HEK293 (cell line): Measurements from ENCODE around the gene CBX7.
A peak's percentile ranks its signal among the peaks of the same experiment; 100 is the strongest.

Experiments
- CTCF ChIA-PET: fragments of 350-600 bp; formaldehyde crosslinking; extraction: SDS; loops from one replicate; lab custom pipeline; 2021; ENCODE audit warnings: antibody characterized with exemption; lab: Yijun Ruan, JAX
- POLR2A ChIA-PET: fragments of 300-600 bp; formaldehyde crosslinking; extraction: SDS; loops from one replicate; lab custom pipeline; 2020; ENCODE audit warnings: antibody characterized with exemption, inconsistent platforms; lab: Yijun Ruan, JAX
- H3K27ac ChIP-seq: fragments of 200-500 bp; sonication (Bioruptor generic); 2 replicates; pipeline ENCODE4 v1.5.1; 2014; ENCODE audit warnings: low read depth, low read length, control low read depth, inconsistent platforms; ENCODE audit errors: extremely low read depth
- H3K36me3 ChIP-seq, 2 experiments: fragments of 200-500 bp in 1 of 2; sonication (Bioruptor generic) in 1 of 2; 1 replicate in 1 of 2; 2 replicates in 1 of 2; pipeline ENCODE4 v1.5.1; 2014 to 2017; ENCODE audit warnings: inconsistent platforms in 2 of 2, low read length in 2 of 2; ENCODE audit not compliant: control insufficient read depth in 2 of 2, insufficient read depth in 1 of 2
- H3K4me1 ChIP-seq: fragments of 200-500 bp; sonication (Bioruptor generic); 2 replicates; pipeline ENCODE4 v1.5.1; 2014; ENCODE audit warnings: mild to moderate bottlenecking, low read length, inconsistent platforms; ENCODE audit not compliant: control insufficient read depth, insufficient read depth
- H3K4me3 ChIP-seq: 2 replicates; pipeline ENCODE4 v1.5.1; 2011; ENCODE audit warnings: low read depth, mild to moderate bottlenecking, control low read depth, low read length, moderate library complexity
- H3K9me3 ChIP-seq: fragments of 200-500 bp; sonication (Bioruptor generic); 2 replicates; pipeline ENCODE4 v1.5.1; 2014; ENCODE audit warnings: low read depth, low read length, inconsistent platforms; ENCODE audit not compliant: control insufficient read depth, insufficient read depth
- BCL6B ChIP-seq: fragments of 450-650 bp; formaldehyde crosslinking; IDR thresholded peaks from 2 replicates; pipeline ENCODE4 v1.5.1; 2017; ENCODE audit warnings: missing biosample characterization, missing genetic modification characterization
- GLIS1 ChIP-seq: fragments of 450-650 bp; formaldehyde crosslinking; IDR thresholded peaks from 2 replicates; pipeline ENCODE4 v1.5.1; 2016; ENCODE audit warnings: missing biosample characterization, missing genetic modification characterization
- GLIS2 ChIP-seq: fragments of 450-650 bp; formaldehyde crosslinking; IDR thresholded peaks from 2 replicates; pipeline ENCODE4 v1.5.1; 2016; ENCODE audit warnings: missing biosample characterization, missing genetic modification characterization
- HOXC10 ChIP-seq: sonication (generic); formaldehyde crosslinking; IDR thresholded peaks from 2 replicates; pipeline ENCODE4 v1.8.1; 2023; ENCODE audit warnings: mild to moderate bottlenecking, missing genetic modification reagents
- KLF1 ChIP-seq: fragments of 450-650 bp; formaldehyde crosslinking; IDR thresholded peaks from 2 replicates; pipeline ENCODE4 v1.5.1; 2016; ENCODE audit warnings: missing biosample characterization, missing genetic modification characterization
- KLF10 ChIP-seq: fragments of 450-650 bp; IDR thresholded peaks from 2 replicates; pipeline ENCODE4 v1.5.1; 2018; ENCODE audit warnings: missing biosample characterization, mild to moderate bottlenecking, missing genetic modification characterization
- OSR2 ChIP-seq: fragments of 450-650 bp; formaldehyde crosslinking; IDR thresholded peaks from 2 replicates; pipeline ENCODE4 v1.5.1; 2016; ENCODE audit warnings: missing biosample characterization, missing genetic modification characterization
- SP2 ChIP-seq: fragments of 450-650 bp; formaldehyde crosslinking; IDR thresholded peaks from 2 replicates; pipeline ENCODE4 v1.5.1; 2016; ENCODE audit warnings: missing biosample characterization, missing genetic modification characterization
- SP3 ChIP-seq: fragments of 450-650 bp; formaldehyde crosslinking; IDR thresholded peaks from 2 replicates; pipeline ENCODE4 v1.5.1; 2016; ENCODE audit warnings: missing biosample characterization, missing genetic modification characterization
- ZBTB44 ChIP-seq: fragments of 450-650 bp; IDR thresholded peaks from 2 replicates; pipeline ENCODE4 v1.5.1; 2018; ENCODE audit warnings: missing biosample characterization, mild to moderate bottlenecking, missing genetic modification characterization
- ZBTB48 ChIP-seq: fragments of 450-650 bp; formaldehyde crosslinking; IDR thresholded peaks from 2 replicates; pipeline ENCODE4 v1.5.1; 2016; ENCODE audit warnings: missing biosample characterization, missing genetic modification characterization
- ZBTB8A ChIP-seq: fragments of 450-650 bp; formaldehyde crosslinking; IDR thresholded peaks from 2 replicates; pipeline ENCODE4 v1.5.1; 2016; ENCODE audit warnings: missing biosample characterization, missing genetic modification characterization
- ZNF133 ChIP-seq: fragments of 450-650 bp; formaldehyde crosslinking; IDR thresholded peaks from 2 replicates; pipeline ENCODE4 v1.5.1; 2016; ENCODE audit warnings: missing biosample characterization, missing genetic modification characterization
- ZNF175 ChIP-seq: fragments of 450-650 bp; formaldehyde crosslinking; IDR thresholded peaks from 2 replicates; pipeline ENCODE4 v1.5.1; 2016; ENCODE audit warnings: missing biosample characterization, missing genetic modification characterization
- ZNF2 ChIP-seq: fragments of 450-650 bp; formaldehyde crosslinking; IDR thresholded peaks from 2 replicates; pipeline ENCODE4 v1.5.1; 2016; ENCODE audit warnings: missing biosample characterization, missing genetic modification characterization
- ZNF292 ChIP-seq: fragments of 450-650 bp; formaldehyde crosslinking; IDR thresholded peaks from 2 replicates; pipeline ENCODE4 v1.5.1; 2016; ENCODE audit warnings: low read depth, missing biosample characterization, missing genetic modification characterization, borderline replicate concordance
- ZNF324 ChIP-seq: fragments of 450-650 bp; formaldehyde crosslinking; IDR thresholded peaks from 2 replicates; pipeline ENCODE4 v1.5.1; 2016; ENCODE audit warnings: missing biosample characterization, missing genetic modification characterization
- ZNF544 ChIP-seq: fragments of 450-650 bp; formaldehyde crosslinking; IDR thresholded peaks from 2 replicates; pipeline ENCODE4 v1.5.0; 2017; ENCODE audit warnings: missing biosample characterization, missing genetic modification characterization
- ZNF692 ChIP-seq: fragments of 450-650 bp; formaldehyde crosslinking; IDR thresholded peaks from 2 replicates; pipeline ENCODE4 v1.5.1; 2016; ENCODE audit warnings: missing biosample characterization, missing genetic modification characterization
- ZNF768 ChIP-seq: fragments of 450-650 bp; formaldehyde crosslinking; IDR thresholded peaks from 2 replicates; pipeline ENCODE4 v1.5.1; 2018; ENCODE audit warnings: missing biosample characterization, mild to moderate bottlenecking, missing genetic modification characterization
- ZNF830 ChIP-seq: fragments of 450-650 bp; IDR thresholded peaks from 2 replicates; pipeline ENCODE4 v1.5.0; 2018; ENCODE audit warnings: missing biosample characterization, missing genetic modification characterization, low read depth, mild to moderate bottlenecking, moderate library complexity
- ZNF837 ChIP-seq: fragments of 450-650 bp; formaldehyde crosslinking; IDR thresholded peaks from 2 replicates; pipeline ENCODE4 v1.5.1; 2016; ENCODE audit warnings: missing biosample characterization, missing genetic modification characterization
- ZSCAN16 ChIP-seq: fragments of 450-650 bp; formaldehyde crosslinking; IDR thresholded peaks from 2 replicates; pipeline ENCODE4 v1.5.1; 2016; ENCODE audit warnings: missing biosample characterization, missing genetic modification characterization
- ZSCAN30 ChIP-seq: fragments of 450-650 bp; IDR thresholded peaks from 2 replicates; pipeline ENCODE4 v1.5.1; 2018; ENCODE audit warnings: missing biosample characterization, mild to moderate bottlenecking, missing genetic modification characterization, moderate library complexity

Gene CBX7

GRCh38 chr22:39149915-39150847, 2.3 kb downstream of the CBX7 start:
- Histone ChIP-seq H3K4me1 (peaks cover 6% of the 10 kb centered on the region; the same call in 1 of the 2 replicates), H3K36me3 (peaks cover 0 to 10% of the 10 kb centered on the region in 2 experiments; a peak in 1 of 3 replicates), H3K27ac (no peak overlapping the region), H3K9me3 (no peaks in the 10 kb centered on the region)
- POLR2A ChIA-PET = interaction anchor here (2.3 to 4.1 kb wide), 3 partner anchors 169 to 370 kb away, joined by 12 to 27 read pairs (median 15); partner anchors contain the start of genes ATF4 and RPL3
- no peak for TF ChIP-seq OSR2
- no peak for TF ChIP-seq GLIS2 (tag by site-specific recombination)
- no peak for TF ChIP-seq ZNF133 (tag by site-specific recombination)
- no peak for TF ChIP-seq ZNF768
- TF ChIP-seq ZSCAN16 (tag by site-specific recombination) = no peak
- no peak for TF ChIP-seq ZNF837
- TF ChIP-seq, all 188 proteins: peak for 0
- CTCF ChIA-PET = interaction anchor here (0.7 to 2.0 kb wide), 5 partner anchors 15 to 1184 kb away, joined by 3 to 9 read pairs (median 4); no protein-coding TSS in a partner anchor
- H3K4me3 ChIP-seq = no peak overlapping the region

DNA sequence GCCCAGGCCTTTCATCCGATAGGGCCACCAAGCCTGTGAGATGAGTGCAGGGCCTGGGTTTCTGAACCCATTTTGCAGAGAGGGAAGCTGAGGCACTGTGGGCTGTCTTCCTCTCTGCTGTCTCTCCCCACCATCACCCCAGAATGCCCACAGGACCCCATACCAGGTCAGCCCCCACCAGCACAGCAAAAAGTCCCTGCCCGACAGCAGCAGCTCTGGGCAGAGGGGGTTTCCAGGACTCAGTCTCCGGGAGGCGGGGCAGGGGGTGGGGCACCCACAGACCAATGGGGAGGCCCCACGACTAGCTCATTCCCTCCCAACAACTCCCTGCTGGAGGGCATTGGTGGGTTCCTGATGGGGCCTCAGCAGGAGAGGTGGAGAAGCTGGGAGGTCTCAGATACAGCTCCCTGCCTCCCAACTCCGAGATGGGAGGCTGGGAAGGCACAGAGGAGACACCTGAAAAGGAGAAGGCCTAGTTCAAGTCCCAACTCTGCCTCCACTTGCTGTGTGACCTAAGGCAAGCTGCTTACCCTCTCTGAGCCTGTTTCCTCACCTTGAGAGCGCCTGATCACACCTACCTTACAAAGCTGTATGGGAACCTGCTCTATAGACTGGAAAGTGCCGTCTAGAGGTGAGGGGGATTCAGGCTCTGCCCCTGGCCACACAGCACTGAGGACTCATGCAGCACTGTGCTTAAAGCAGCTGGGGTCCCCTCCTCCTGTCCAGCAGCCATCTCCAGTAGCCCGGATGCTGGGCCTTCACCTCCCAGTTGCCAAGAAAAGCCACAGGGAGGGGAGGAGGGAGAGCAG, 3.5 kb downstream of the CBX7 start:
- Histone ChIP-seq H3K9me3 (no peaks in the 10 kb centered on the region), H3K27ac (no peak overlapping the region), H3K4me3 (no peak overlapping the region), H3K4me1 (peaks cover 6% of the 10 kb centered on the region; the same call in 1 of the 2 replicates), H3K36me3 (peaks cover 0 to 10% of the 10 kb centered on the region in 2 experiments; a peak in 1 of 3 replicates)
- ChIA-PET CTCF (interaction anchor here (0.5 to 2.0 kb wide), 8 partner anchors 13 to 380 kb away, joined by 3 to 7 read pairs (median 5); no protein-coding TSS in a partner anchor), POLR2A (interaction anchor here (0.6 to 4.1 kb wide), 4 partner anchors 165 to 460 kb away, joined by 3 to 15 read pairs (median 8); partner anchors contain the start of genes ATF4 and RPL3)
- TF ChIP-seq ZBTB8A (tag by site-specific recombination) = no peak
- TF ChIP-seq ZNF544 = no peak
- TF ChIP-seq SP2 = peak; percentile 53
- TF ChIP-seq KLF10 (tag by site-specific recombination) = peak; percentile 94
- peak; percentile 89 for TF ChIP-seq ZNF768
- peak; percentile 21; the same call in 1 of the 2 replicates for TF ChIP-seq GLIS2 (tag by site-specific recombination)
- TF ChIP-seq SP3 (tag by site-specific recombination) = peak; percentile 14; the same call in 1 of the 2 replicates
- TF ChIP-seq ZSCAN30 (tag by site-specific recombination) = 0 out of 2 replicates have a peak, but pooled peaks have one; percentile 28
- TF ChIP-seq GLIS1 = peak; percentile 87

GRCh38 chr22:39148026-39148726, 4.3 kb downstream of the CBX7 start:
- no peaks in the 10 kb centered on the region for H3K9me3 ChIP-seq
- no peak overlapping the region for H3K27ac ChIP-seq
- POLR2A ChIA-PET = interaction anchor here (2.3 to 4.1 kb wide), 2 partner anchors 171 to 372 kb away, joined by 12 to 15 read pairs; partner anchors contain the start of genes ATF4 and RPL3
- no peak overlapping the region for H3K4me3 ChIP-seq
- CTCF ChIA-PET = interaction anchor here (0.7 to 2.0 kb wide), 8 partner anchors 13 to 379 kb away, joined by 3 to 7 read pairs (median 5); no protein-coding TSS in a partner anchor
- H3K4me1 ChIP-seq = peaks cover 6% of the 10 kb centered on the region; the same call in 1 of the 2 replicates
- H3K36me3 ChIP-seq = peaks cover 0 to 10% of the 10 kb centered on the region in 2 experiments; a peak in 1 of 3 replicates
- no peak for TF ChIP-seq ZNF324 (tag by site-specific recombination)
- no peak for TF ChIP-seq ZNF175 (tag by site-specific recombination)
- no peak for TF ChIP-seq ZNF830 (tag by site-specific recombination)
- TF ChIP-seq ZNF2 (tag by site-specific recombination) = no peak
- no peak for TF ChIP-seq ZNF292 (tag by site-specific recombination)
- no peak for TF ChIP-seq BCL6B (tag by site-specific recombination)
- TF ChIP-seq ZBTB48 (tag by site-specific recombination) = no peak
- TF ChIP-seq KLF1 = no peak
- no peak for TF ChIP-seq HOXC10
- TF ChIP-seq ZBTB44 = no peak
- TF ChIP-seq ZNF692 (tag by site-specific recombination) = no peak
